H9 (cell line): Measurements from ENCODE around the gene SCGB1A1. TPM values are rescaled to one million over a fixed set of nuclear protein-coding genes. Genes with fewer than 3 reads are reported as not detected.

Source experiments
- DNase-seq: peaks from one replicate; pipeline ENCODE4 v3.0.0-alpha.2; 2017
- H2AFZ ChIP-seq: one replicate; pipeline ENCODE4 v1.6.1; 2013; ENCODE audit warnings: mild to moderate bottlenecking, low read length, control low read depth, moderate library complexity
- H2AK5ac ChIP-seq: 2 replicates; pipeline ENCODE4 v1.6.1; 2013; ENCODE audit warnings: low read length, control low read depth, mixed read lengths; ENCODE audit not compliant: insufficient read length
- H2BK120ac ChIP-seq: one replicate; pipeline ENCODE4 v1.6.1; 2013; ENCODE audit warnings: low read depth, mild to moderate bottlenecking, low read length, control low read depth, inconsistent platforms; ENCODE audit not compliant: poor library complexity, severe bottlenecking
- H2BK12ac ChIP-seq: 2 replicates; pipeline ENCODE4 v1.6.1; 2013; ENCODE audit warnings: low read length, control low read depth, mixed read lengths, low read depth; ENCODE audit not compliant: insufficient read length
- H2BK15ac ChIP-seq: 2 replicates; pipeline ENCODE4 v1.6.1; 2013; ENCODE audit warnings: low read depth, low read length, control low read depth
- H2BK20ac ChIP-seq: one replicate; pipeline ENCODE4 v1.6.1; 2013; ENCODE audit warnings: low read depth, mild to moderate bottlenecking, low read length, control low read depth, inconsistent platforms; ENCODE audit not compliant: poor library complexity, severe bottlenecking
- H2BK5ac ChIP-seq: 2 replicates; pipeline ENCODE4 v1.6.1; 2013; ENCODE audit warnings: low read length, control low read depth, mixed read lengths; ENCODE audit not compliant: insufficient read length
- H3K14ac ChIP-seq: 2 replicates; pipeline ENCODE4 v1.6.1; 2013; ENCODE audit warnings: low read length, control low read depth; ENCODE audit not compliant: insufficient read depth
- H3K18ac ChIP-seq: 2 replicates; pipeline ENCODE4 v1.6.1; 2013; ENCODE audit warnings: low read depth, mild to moderate bottlenecking, mixed read lengths, low read length, control low read depth; ENCODE audit not compliant: insufficient read length
- H3K23ac ChIP-seq: 2 replicates; pipeline ENCODE4 v1.6.1; 2013; ENCODE audit warnings: low read length, control low read depth, mixed read lengths, low read depth; ENCODE audit not compliant: insufficient read length
- H3K23me2 ChIP-seq: 2 replicates; pipeline ENCODE4 v1.6.1; 2013; ENCODE audit warnings: low read depth, mild to moderate bottlenecking, mixed read lengths, low read length, control low read depth; ENCODE audit not compliant: insufficient read length, poor library complexity, severe bottlenecking
- H3K27ac ChIP-seq: 2 replicates; pipeline ENCODE4 v1.5.1; 2013; ENCODE audit warnings: low read length, control low read depth, mixed read lengths, low read depth; ENCODE audit not compliant: insufficient read length
- H3K27me3 ChIP-seq: 2 replicates; pipeline ENCODE4 v1.6.1; 2013; ENCODE audit warnings: low read length, control low read depth, inconsistent platforms; ENCODE audit not compliant: insufficient read depth
- H3K4ac ChIP-seq: 2 replicates; pipeline ENCODE4 v1.6.1; 2013; ENCODE audit warnings: low read depth, mild to moderate bottlenecking, control low read depth, inconsistent platforms, low read length, moderate library complexity
- H3K4me1 ChIP-seq: 2 replicates; pipeline ENCODE4 v1.6.1; 2013; ENCODE audit warnings: low read length, control low read depth, inconsistent platforms; ENCODE audit not compliant: insufficient read depth
- H3K4me2 ChIP-seq: 2 replicates; pipeline ENCODE4 v1.6.1; 2013; ENCODE audit warnings: low read length, control low read depth, mixed read lengths; ENCODE audit not compliant: insufficient read length, insufficient read depth
- H3K56ac ChIP-seq: 2 replicates; pipeline ENCODE4 v1.6.1; 2013; ENCODE audit warnings: low read depth, mild to moderate bottlenecking, mixed read lengths, low read length, control low read depth; ENCODE audit not compliant: insufficient read length
- H3K79me1 ChIP-seq: 2 replicates; pipeline ENCODE4 v1.6.1; 2013; ENCODE audit warnings: low read depth, mild to moderate bottlenecking, moderate library complexity, low read length, control low read depth, inconsistent platforms; ENCODE audit not compliant: insufficient read depth, poor library complexity, severe bottlenecking
- H3K79me2 ChIP-seq: 2 replicates; pipeline ENCODE4 v1.6.1; 2013; ENCODE audit warnings: low read length, control low read depth, inconsistent platforms; ENCODE audit not compliant: insufficient read depth
- H3K9ac ChIP-seq: 2 replicates; pipeline ENCODE4 v1.6.1; 2013; ENCODE audit warnings: low read length, control low read depth, mixed read lengths; ENCODE audit not compliant: insufficient read length; ENCODE audit errors: extremely low read depth
- H3K9me3 ChIP-seq: one replicate; pipeline ENCODE4 v1.6.1; 2013; ENCODE audit warnings: low read depth, low read length, inconsistent platforms; ENCODE audit not compliant: control insufficient read depth
- H3T11ph ChIP-seq: one replicate; pipeline ENCODE4 v1.6.1; 2013; ENCODE audit warnings: mild to moderate bottlenecking, low read length, control low read depth, inconsistent platforms
- H4K20me1 ChIP-seq: one replicate; pipeline ENCODE4 v1.6.1; 2013; ENCODE audit not compliant: control insufficient read depth, insufficient read length, insufficient read depth
- H4K5ac ChIP-seq: 2 replicates; pipeline ENCODE4 v1.6.1; 2013; ENCODE audit warnings: low read depth, mild to moderate bottlenecking, mixed read lengths, low read length, control low read depth; ENCODE audit not compliant: insufficient read length
- H4K8ac ChIP-seq: replicated peaks from 2 replicates; pipeline ENCODE4 v1.6.1; 2013; ENCODE audit warnings: low read length, control low read depth, mixed read lengths, low read depth; ENCODE audit not compliant: insufficient read length
- H4K91ac ChIP-seq: 2 replicates; pipeline ENCODE4 v1.6.1; 2013; ENCODE audit warnings: low read depth, mild to moderate bottlenecking, moderate library complexity, mixed read lengths, low read length, control low read depth; ENCODE audit not compliant: insufficient read length
- H3K27ac Mint-ChIP-seq, 3 experiments: 2 replicates in 2 of 3; 3 replicates in 1 of 3; pipeline ENCODE4 v1.8.0; 2020 to 2021; ENCODE audit warnings: mixed read lengths in 3 of 3, mild to moderate bottlenecking in 1 of 3, moderate library complexity in 1 of 3
- H3K27me3 Mint-ChIP-seq: 2 replicates; pipeline ENCODE4 v1.8.0; 2021; ENCODE audit warnings: low read depth, mild to moderate bottlenecking, moderate library complexity, mixed read lengths
- H3K36me3 Mint-ChIP-seq, 3 experiments: 2 replicates in 2 of 3; 3 replicates in 1 of 3; pipeline ENCODE4 v1.8.0; 2020 to 2021; ENCODE audit warnings: low read depth in 3 of 3, mixed read lengths in 3 of 3; ENCODE audit not compliant: insufficient read depth in 1 of 3
- H3K4me1 Mint-ChIP-seq, 2 experiments: 2 replicates each; pipeline ENCODE4 v1.8.0; 2020; ENCODE audit warnings: mixed read lengths in 2 of 2
- H3K4me3 Mint-ChIP-seq, 2 experiments: 2 replicates in 1 of 2; 3 replicates in 1 of 2; pipeline ENCODE4 v1.8.0; 2020 to 2021; ENCODE audit warnings: mild to moderate bottlenecking in 2 of 2, mixed read lengths in 2 of 2, moderate library complexity in 1 of 2
- H3K9me3 Mint-ChIP-seq, 2 experiments: 2 replicates in 1 of 2; 3 replicates in 1 of 2; pipeline ENCODE4 v1.8.0; 2020; ENCODE audit warnings: mild to moderate bottlenecking in 2 of 2, mixed read lengths in 2 of 2, moderate library complexity in 1 of 2
- CTCF ChIP-seq: fragments of 200-600 bp; sonication (generic); conservative IDR thresholded peaks from 3 replicates; pipeline ENCODE4 v1.8.0; 2021; ENCODE audit warnings: antibody characterized with exemption, mild to moderate bottlenecking
- WGBS: extraction: QIAGEN DNeasy Blood & Tissue Kit; methylation state at CpG from one replicate; pipeline ENCODE4 v1.1.7; 2013; ENCODE audit warnings: missing lambda C conversion rate, low lambda C conversion rate, mixed read lengths; ENCODE audit not compliant: insufficient read length; ENCODE audit errors: extremely low coverage; 5-methylcytosine and 5-hydroxymethylcytosine counted together
- total RNA-seq: library from RNA; stranded (reverse); gene quantifications from 2 replicates; pipeline ENCODE4 v1.2.1, GENCODE V29; 2021

SCGB1A1 gene
- total RNA-seq, 1 experiment from 2014 or later = not detected

GRCh38 chr11:62416596-62416995, 2.2 kb upstream of the SCGB1A1 start:
- Histone ChIP-seq H3K4me2 (no peak overlapping the region), H3K23ac (no peak overlapping the region), H2BK120ac (no peak overlapping the region), H3K14ac (no peak overlapping the region), H3K56ac (no peak overlapping the region), H2BK15ac (no peak overlapping the region), H2AFZ (no peak overlapping the region), H4K8ac (no peak overlapping the region), H4K91ac (no peak overlapping the region), H3K23me2 (no peaks in the 10 kb centered on the region), H3K79me1 (no peaks in the 10 kb centered on the region), H3K79me2 (no peaks in the 10 kb centered on the region), H3K4me1 (no peaks in the 10 kb centered on the region), H3K9me3 (no peaks in the 10 kb centered on the region), H2BK5ac (no peak overlapping the region), H3K9ac (no peak overlapping the region), H4K5ac (no peak overlapping the region), H3K18ac (no peak overlapping the region), H2AK5ac (no peak overlapping the region), H3K4ac (no peak overlapping the region), H3T11ph (no peak overlapping the region), H3K27me3 (no peaks in the 10 kb centered on the region), H2BK12ac (no peak overlapping the region), H3K27ac (no peak overlapping the region), H4K20me1 (no peaks in the 10 kb centered on the region), H2BK20ac (no peak overlapping the region)
- no peak overlapping the region for H3K4me3 Mint-ChIP-seq
- H3K9me3 Mint-ChIP-seq = no peaks in the 10 kb centered on the region
- no peak for TF ChIP-seq CTCF
- peaks cover 27% of the 10 kb centered on the region for H3K27me3 Mint-ChIP-seq
- peaks cover 0 to 3% of the 10 kb centered on the region in 2 experiments; a peak in 1 of 4 replicates for H3K4me1 Mint-ChIP-seq
- H3K36me3 Mint-ChIP-seq = no peaks in the 10 kb centered on the region
- no peak overlapping the region for H3K27ac Mint-ChIP-seq
- DNase-seq = no peak
- WGBS = no CpG with 5 or more reads among the region's 12 CpGs
